ENCODE measurements around the gene BAIAP2.

The BAIAP2 gene

GRCh38 chr17:81109957-81110356 is 75.0 kb downstream of the BAIAP2 start:
- DNase-seq (ENCODE audit: low read depth): no peak

DNA sequence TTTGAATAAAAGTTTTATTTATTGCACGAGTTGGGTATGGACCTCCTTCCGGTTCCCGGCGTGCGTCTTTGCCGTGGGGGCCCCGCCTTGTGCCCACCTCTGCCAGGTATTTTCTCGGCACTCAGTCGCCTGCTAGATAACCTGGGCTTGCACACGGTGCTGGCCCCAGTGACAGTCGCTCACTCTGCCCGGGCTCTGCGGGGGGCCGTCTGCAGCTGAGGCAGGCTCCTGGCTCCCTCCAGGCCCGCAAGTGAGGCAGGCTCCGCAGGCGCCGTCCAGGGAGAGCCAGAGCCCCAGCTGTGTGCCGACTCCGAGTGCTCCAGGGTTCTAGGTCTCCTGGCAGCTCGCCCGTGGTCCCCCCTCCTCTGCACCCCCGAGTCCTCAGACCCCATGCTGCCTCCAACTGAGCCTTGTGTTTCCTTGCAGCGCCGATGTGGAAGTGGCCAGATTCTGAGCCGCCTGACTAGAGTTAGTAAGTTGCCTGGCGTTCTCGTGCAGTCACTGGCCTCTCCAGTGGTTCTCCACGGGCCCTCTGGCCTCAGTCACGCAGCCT is 75.6 kb downstream of the BAIAP2 start:
- DNase-seq (ENCODE audit: low read depth): no peak

- no peak for DNase-seq (ENCODE audit: low read depth)
Measured at GRCh38 chr17:81111066-81111465, 76.1 kb downstream of the BAIAP2 start.

DNA sequence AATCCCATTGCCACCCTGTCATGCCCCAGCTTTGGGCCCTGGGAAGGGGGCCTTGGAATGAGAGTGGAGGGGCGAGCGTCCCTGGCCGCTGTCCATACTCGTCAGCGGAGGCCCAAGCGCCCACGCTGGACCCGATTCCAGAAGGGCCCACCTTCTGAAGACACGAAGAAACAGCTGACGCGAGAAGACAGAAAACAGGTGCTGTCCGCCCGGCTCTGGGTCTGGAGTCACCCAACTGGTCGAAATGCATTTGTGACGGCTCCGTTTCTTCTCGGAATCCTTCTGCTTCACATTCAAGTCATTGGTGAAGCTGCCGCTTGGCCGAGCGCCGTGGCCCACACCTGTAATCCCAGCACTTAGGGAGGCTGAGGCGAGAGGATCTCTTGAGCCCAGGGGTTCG is 77.5 kb downstream of the BAIAP2 start:
- DNase-seq (ENCODE audit: low read depth): no peak

DNA sequence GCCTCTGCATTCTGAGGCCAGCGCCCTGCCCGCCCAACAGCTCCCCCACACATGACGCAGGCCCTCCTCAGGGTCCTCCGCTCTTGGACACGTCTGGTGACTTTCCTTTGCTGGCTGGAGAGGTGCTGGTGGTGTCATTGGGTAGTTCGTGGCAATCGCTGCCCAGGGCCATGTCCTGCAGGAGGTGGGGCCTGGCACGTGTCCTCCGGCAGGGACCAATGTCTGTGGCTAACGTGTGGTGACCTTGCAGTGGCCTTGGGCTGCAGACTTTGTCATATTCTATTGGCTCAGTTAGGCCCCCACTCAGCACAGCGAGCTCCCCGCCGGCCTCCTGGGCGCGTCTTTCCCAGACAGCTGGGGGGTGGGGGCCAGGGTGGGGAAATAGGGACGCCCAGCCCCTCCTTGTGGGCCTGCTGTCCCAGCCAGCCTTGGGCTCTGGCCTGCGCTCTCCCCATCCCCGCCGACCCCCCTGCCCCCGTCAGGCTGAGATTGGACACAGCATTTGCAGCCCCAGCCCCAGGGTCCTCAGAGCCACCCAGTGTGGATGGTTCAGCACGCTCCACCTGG is 78.3 kb downstream of the BAIAP2 start:
- no peak for DNase-seq (ENCODE audit: low read depth)

GRCh38 chr17:81114351-81115093 is 79.6 kb downstream of the BAIAP2 start:
- no peak for DNase-seq (ENCODE audit: low read depth)

DNA sequence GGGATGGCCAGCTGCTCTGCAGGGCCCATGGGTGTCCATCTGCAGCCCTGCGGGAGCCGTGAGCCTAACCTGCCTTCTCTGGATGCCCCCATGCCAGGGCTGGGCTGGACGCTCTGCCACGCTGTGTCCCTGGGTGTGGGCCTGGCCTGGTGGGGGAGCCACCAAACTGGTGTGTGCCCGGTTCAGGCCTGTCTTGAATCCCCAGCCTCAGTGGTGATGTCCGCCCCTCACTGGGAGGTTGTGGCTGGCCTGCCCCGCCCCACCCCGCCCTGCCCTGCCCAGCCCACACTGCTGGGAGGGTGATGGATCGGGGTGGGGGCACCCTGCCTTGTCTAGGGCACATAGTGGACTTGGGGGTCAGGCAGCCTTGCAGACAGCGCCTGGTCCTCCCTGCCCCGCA is 80.3 kb downstream of the BAIAP2 start:
- no peak for DNase-seq (ENCODE audit: low read depth)

DNA sequence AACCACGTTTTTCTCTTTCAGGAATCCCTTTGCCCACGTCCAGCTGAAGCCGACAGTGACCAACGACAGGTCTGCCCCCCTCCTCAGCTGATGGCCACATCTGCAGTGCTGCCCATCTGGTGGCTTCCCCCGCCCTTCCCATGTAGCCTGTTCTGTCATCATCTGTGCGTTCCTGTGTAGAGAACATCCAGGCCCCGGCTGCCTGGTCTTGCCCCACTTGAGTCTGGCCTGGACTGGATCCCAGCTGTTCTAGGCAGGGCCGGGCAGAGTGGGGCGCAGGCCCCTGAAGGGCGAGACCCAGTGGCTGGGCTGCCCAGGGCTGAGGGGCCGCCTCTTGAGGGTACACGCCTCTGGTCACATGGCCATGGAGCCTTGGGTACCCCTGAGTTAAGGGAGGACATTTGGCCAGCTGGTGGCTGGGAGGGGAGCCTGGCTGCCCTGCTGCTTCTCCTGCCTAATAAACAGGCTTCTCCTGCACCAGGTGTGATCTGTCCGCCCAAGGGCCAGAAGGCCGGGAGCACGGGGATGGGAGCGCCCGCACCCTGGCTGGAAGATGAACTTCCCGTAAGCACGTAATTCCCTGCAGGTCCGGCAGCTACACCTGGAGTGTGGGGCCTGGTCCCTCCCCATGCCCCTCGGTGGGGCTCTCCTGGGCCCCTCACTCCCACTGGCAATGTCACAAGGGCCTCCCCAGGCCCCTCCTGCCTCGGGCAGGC is 81.0 kb downstream of the BAIAP2 start:
- no peak for DNase-seq (ENCODE audit: low read depth)

DNA sequence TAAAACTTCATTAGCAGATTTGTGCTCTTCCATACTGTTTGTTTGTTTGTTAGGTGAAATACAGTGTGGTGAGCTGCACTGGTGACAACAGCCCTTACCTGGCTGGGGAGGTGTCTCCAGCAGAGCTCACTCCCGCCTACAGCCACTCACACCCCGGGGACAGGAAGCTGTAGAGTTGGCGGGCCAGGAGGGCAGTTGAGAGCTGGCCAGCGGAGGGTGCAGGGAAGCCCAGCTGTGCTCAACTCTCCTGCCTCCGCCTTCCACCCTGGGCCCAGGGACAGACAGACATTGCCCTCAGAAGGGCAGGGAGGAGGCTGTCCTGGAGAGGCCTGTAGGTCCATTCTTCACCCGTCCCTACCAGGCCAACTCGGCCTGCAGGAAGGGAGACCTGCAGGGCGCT is 81.8 kb downstream of the BAIAP2 start:
- DNase-seq (ENCODE audit: low read depth): no peak

DNA sequence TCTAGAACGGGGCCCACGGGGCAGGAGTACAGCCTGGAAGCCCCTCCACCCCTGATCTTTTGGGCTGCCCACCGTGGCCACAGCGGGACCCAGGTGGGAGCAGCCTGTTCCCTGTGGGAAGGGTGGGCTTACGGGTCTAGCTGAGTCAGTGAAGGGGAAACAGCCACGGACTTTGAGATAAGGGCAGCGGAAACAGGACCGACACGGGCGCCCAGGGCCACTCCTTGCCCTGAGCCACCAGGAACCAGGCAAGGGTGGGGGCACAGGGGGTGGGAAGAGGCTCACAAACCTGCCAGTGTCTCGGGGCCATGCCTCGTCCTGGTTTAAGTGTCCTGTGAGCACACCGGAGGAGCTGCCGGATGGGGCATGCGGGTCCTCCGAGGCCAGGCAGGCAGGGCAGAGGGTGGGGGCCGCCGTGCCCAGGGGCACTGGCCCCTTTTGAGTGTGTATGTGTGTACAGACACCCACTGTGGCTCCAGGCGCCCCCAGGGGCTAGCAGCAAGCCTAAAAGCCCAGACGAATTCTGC is 82.8 kb downstream of the BAIAP2 start:
- no peak for DNase-seq (ENCODE audit: low read depth)

GRCh38 chr17:81118308-81119221 is 83.6 kb downstream of the BAIAP2 start:
- DNase-seq (ENCODE audit: low read depth): no peak

DNA sequence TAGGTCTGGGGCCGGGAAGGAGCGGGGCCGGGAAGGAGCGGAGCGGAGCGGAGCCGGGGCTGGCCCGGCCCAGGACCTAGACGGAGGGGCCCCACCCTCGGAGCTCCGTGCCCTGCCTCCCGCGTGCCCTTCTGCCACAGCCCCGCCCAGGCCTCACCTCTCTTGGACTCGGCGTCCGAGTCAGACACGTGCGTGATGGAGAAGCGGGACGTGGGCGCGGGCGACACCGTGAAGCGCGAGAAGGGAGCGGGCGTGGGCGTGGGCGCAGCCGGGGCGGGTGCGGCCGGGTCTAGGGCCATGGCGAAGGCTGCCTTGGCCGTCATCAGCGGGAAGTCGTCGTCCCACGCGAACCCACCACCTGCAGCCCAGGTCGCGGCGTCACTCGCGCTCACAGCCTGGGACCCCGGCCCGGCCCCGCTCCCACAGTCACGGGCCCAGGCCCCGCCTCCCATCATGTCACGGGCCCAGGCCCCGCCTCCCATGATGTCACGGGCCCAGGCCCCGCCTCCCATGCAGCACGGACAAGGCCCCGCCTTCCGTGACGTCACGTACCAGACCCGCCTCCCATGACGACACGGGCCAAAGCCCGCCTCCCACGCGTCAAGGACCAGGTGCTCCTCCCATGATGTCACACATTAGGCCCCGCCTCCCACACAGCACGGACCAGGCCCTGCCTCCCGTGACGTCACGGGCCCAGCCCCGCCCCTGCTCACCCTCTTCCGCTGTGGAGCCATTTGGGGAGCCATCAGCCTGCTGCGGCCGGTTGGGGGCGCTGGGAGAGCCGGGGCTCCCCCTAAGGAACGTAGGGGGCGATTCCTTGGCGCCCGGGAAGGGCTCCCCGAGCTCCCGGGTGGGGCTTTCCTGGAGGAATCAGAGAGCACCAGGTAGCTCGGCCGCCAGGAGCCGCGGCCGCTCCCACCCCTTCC is 84.5 kb downstream of the BAIAP2 start:
- peak; percentile 92 for DNase-seq (ENCODE audit: low read depth)

- no peak for DNase-seq (ENCODE audit: low read depth)
Measured at GRCh38 chr17:81120149-81120484, 85.2 kb downstream of the BAIAP2 start.

GRCh38 chr17:81120695-81121621 is 86.0 kb downstream of the BAIAP2 start:
- no peak for DNase-seq (ENCODE audit: low read depth)

- DNase-seq (ENCODE audit: low read depth): no peak
Measured at GRCh38 chr17:81121841-81122733, 87.1 kb downstream of the BAIAP2 start.

DNA sequence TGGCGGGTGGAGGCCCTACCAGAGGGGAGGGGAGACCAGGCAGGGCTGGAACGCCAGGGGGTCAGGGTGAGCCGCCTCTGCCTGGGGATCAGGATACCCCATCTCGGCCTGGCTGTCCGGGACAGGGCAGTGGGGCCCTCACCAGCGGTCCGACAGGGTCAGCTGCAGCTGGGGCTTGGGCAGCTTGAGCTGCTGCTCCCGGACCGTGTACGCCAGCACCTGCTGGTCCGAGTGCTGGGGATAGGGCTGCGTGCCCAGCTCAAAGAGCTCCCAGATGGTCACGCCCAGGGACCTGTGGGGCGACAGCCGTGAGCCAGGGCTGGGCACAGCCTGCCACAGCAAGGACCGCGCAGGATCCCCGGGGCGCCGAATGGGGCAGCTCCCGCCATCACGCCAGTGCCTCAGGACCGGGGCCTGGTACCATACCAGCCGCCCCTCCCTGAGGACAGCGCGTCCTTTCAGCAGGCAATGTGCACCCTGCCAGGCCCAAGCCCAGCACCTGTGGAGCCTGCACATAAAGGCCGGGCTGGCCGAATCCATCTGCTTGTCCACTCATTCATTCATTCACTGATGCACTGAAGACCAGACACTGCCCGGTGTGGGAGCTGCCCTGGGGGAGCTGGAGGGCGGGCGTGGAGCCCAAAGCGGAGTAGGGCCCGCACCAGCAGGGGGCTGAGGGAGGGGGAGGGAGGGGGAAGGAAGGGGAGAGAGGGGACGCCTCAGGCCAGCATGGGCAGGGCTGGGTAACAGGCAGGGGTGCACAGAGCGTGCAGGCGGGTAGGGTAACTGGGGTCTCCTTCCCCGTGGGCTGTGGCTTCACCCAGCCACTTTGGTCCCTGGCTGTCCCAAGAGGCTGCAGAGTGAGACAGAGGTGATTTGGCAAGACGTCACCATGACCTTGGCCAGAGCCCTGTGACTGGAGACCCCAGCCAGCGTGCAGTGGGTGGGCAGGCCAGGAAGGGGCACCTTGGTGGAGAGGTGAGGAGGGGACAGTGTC is 88.4 kb downstream of the BAIAP2 start:
- DNase-seq (ENCODE audit: low read depth): no peak

DNA sequence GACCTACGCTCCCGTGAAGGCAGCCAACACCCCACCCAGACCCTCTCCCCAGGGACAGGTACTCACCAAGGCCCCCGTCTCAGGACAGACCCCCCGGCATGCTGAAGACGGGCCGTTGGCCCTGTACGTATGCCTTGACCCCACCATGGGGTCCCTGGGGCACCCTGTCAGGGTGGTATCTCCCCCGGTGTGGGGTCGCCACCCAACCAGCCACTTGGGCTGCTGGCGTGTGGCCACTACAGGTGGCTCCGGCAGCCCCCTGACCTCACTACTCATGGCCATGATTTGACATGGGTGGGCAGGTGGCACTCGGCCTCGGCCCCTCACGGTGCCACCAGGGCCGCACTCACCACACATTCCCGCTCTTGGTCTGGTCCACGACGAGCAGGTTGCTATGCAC is 89.4 kb downstream of the BAIAP2 start:
- DNase-seq (ENCODE audit: low read depth): no peak
